BLaER1 (cell line): Measurements from ENCODE around the gene SIGLEC14.

Experiments used
- H3K27ac ChIP-seq: shearing (Covaris generic); formaldehyde crosslinking; 2 replicates; pipeline ENCODE4 v1.8.1; 2022
- H3K27me3 ChIP-seq: shearing (Covaris generic); formaldehyde crosslinking; 2 replicates; pipeline ENCODE4 v1.8.1; 2022
- H3K36me3 ChIP-seq: shearing (Covaris generic); formaldehyde crosslinking; 2 replicates; pipeline ENCODE4 v1.8.1; 2022
- H3K4me1 ChIP-seq: shearing (Covaris generic); formaldehyde crosslinking; 2 replicates; pipeline ENCODE4 v1.8.1; 2022
- H3K4me2 ChIP-seq: shearing (Covaris generic); formaldehyde crosslinking; 2 replicates; pipeline ENCODE4 v1.8.1; 2022
- H3K4me3 ChIP-seq: shearing (Covaris generic); formaldehyde crosslinking; 2 replicates; pipeline ENCODE4 v1.8.1; 2022
- H3K9ac ChIP-seq: shearing (Covaris generic); formaldehyde crosslinking; 2 replicates; pipeline ENCODE4 v1.8.1; 2022
- H3K9me3 ChIP-seq: shearing (Covaris generic); formaldehyde crosslinking; 2 replicates; pipeline ENCODE4 v1.8.1; 2022
- H4K20me1 ChIP-seq: shearing (Covaris generic); formaldehyde crosslinking; 2 replicates; pipeline ENCODE4 v1.8.1; 2022
- Cebpa-rat ChIP-seq: shearing (Covaris generic); IDR thresholded peaks from 2 replicates; pipeline ENCODE4 v1.8.1; 2022

Gene SIGLEC14

GRCh38 chr19:51599084-51599483, 47.5 kb downstream of the SIGLEC14 start:
- TF ChIP-seq Cebpa-rat: no peak
- Histone ChIP-seq H3K27me3 (no peaks in the 10 kb centered on the region), H3K9ac (no peak overlapping the region), H3K36me3 (no peaks in the 10 kb centered on the region), H3K4me1 (peaks cover 16% of the 10 kb centered on the region), H3K27ac (no peak overlapping the region), H3K9me3 (peaks cover 16% of the 10 kb centered on the region), H3K4me3 (no peak overlapping the region), H3K4me2 (no peak overlapping the region), H4K20me1 (no peaks in the 10 kb centered on the region)

DNA sequence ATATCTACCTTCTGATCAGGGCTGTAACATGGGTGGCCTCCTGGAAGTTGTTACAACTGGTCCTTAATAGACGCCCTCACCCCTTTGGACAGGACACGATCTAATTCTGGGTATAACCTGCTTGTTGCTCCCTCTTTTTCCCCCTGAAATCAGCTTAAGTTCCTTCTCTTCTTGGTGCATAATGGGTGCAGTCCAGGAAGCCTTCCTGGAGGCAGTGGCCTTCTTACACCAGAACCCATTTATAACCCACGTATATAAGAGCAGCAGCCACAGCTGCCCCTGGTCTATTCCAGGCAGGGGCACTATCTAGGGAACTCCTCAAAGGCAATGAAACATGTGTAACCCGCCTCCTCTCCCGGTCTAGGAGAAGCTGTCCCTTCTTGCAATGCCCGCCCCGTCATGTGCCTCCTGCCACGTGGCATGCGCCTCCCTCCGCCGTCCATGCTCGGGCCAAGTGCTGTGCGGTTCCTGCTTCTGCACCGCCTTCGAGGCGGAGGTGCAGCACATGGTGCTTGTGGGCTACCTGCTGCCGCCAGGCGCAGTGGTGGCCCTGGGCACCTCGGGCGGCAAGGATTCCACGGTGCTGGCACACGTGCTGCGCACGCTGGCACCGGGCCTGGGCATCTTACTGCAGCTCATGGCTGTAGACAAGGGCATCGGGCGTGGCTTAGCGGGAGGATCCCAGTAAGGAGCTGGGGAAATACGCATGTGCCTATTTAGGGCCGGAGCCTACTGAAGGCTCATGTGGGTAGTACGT, 48.3 kb downstream of the SIGLEC14 start:
- Histone ChIP-seq H3K9ac (no peak overlapping the region), H3K27me3 (no peaks in the 10 kb centered on the region), H3K4me2 (no peak overlapping the region), H4K20me1 (no peaks in the 10 kb centered on the region), H3K27ac (no peak overlapping the region), H3K36me3 (no peaks in the 10 kb centered on the region), H3K9me3 (peaks cover 16% of the 10 kb centered on the region), H3K4me3 (no peak overlapping the region), H3K4me1 (peaks cover 23% of the 10 kb centered on the region)
- TF ChIP-seq Cebpa-rat: no peak

- Histone ChIP-seq H3K4me2 (peak overlapping the region; percentile 95), H3K27ac (no peak overlapping the region), H3K36me3 (no peaks in the 10 kb centered on the region), H3K4me3 (no peak overlapping the region), H3K9me3 (peaks cover 11% of the 10 kb centered on the region), H3K27me3 (no peaks in the 10 kb centered on the region), H3K4me1 (peaks cover 18% of the 10 kb centered on the region), H4K20me1 (no peaks in the 10 kb centered on the region), H3K9ac (no peak overlapping the region)
- TF ChIP-seq Cebpa-rat: peak; percentile 81
Observed at GRCh38 chr19:51595190-51596175, 51.1 kb downstream of the SIGLEC14 start.

DNA sequence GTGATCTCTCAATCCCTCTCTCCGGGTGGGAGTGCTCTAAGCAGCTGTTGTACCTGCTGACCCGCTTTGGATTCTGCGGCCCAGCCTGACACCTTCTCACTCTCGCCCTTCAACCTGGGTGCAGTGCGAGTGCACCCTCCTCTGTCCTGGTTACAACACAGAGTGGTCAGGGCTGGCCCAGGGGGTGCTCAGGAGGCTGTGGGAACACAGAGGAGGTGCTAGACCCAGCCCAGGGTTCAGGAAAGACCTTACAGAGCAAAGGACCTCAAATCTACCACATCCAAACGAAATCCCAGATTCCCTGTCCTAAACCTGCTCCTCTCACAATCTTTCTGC, 51.9 kb downstream of the SIGLEC14 start:
- Histone ChIP-seq H3K9ac (peak overlapping the region; percentile 39; the same call in 1 of the 2 replicates), H3K9me3 (peaks cover 11% of the 10 kb centered on the region), H3K36me3 (no peaks in the 10 kb centered on the region), H3K27me3 (no peaks in the 10 kb centered on the region), H3K4me3 (peak overlapping the region; percentile 76), H4K20me1 (no peaks in the 10 kb centered on the region), H3K4me2 (peak overlapping the region; percentile 95), H3K27ac (peak overlapping the region; percentile 67), H3K4me1 (peaks cover 18% of the 10 kb centered on the region)
- no peak for TF ChIP-seq Cebpa-rat

- Histone ChIP-seq H4K20me1 (no peaks in the 10 kb centered on the region), H3K9ac (peak overlapping the region; percentile 74), H3K4me1 (peaks cover 18% of the 10 kb centered on the region), H3K36me3 (no peaks in the 10 kb centered on the region), H3K4me2 (peak overlapping the region; percentile 95), H3K27ac (peak overlapping the region; percentile 67), H3K9me3 (peaks cover 9% of the 10 kb centered on the region), H3K27me3 (no peaks in the 10 kb centered on the region), H3K4me3 (peak overlapping the region; percentile 76)
- TF ChIP-seq Cebpa-rat: no peak
Observed at GRCh38 chr19:51593969-51594773, 52.5 kb downstream of the SIGLEC14 start.

DNA sequence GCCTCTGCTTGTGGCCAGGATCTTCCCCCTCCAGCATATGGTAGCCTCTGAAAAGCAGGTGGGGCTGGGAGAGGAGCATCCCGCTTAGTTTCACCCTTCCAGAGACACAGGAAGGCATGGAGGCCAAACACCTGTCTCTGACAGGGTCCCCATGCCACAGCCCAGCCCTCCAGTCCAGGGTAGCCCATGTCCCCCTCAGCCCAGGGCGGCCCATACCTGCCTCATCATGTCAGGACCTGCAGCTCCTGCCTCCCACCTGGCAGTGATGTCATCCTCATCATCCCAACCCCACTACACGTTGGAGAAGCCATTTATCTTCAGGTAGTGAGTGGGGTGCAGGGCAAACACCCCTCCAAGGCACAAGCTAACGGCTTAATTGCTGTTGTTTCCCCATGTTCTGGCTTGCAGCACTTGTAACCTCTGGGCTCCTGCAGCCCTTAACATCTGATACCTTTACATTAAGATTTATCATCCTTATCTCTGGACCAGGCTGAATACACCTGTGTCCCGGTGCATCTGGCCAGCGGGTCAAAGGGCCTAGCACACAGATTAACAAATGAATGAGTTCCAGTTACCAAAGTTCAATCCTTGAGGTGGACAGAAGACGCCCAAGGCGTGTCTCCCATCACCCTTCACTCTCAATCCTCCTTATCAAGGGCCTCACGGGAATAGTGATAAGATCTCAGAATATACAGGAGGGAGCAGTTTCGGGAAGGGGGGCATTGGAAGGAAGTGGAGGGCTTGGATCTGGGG, 53.3 kb downstream of the SIGLEC14 start:
- no peak for TF ChIP-seq Cebpa-rat
- Histone ChIP-seq H3K36me3 (0 out of 2 replicates have a peak, but pooled peaks cover 2% of the 10 kb centered on the region), H4K20me1 (no peaks in the 10 kb centered on the region), H3K27ac (peak overlapping the region; percentile 50; the same call in 1 of the 2 replicates), H3K4me1 (peaks cover 18% of the 10 kb centered on the region), H3K4me3 (peak overlapping the region; percentile 76), H3K9me3 (peaks cover 4% of the 10 kb centered on the region), H3K9ac (peak overlapping the region; percentile 74), H3K4me2 (peak overlapping the region; percentile 95), H3K27me3 (no peaks in the 10 kb centered on the region)
